Endothelial cell of umbilical vein (primary cell): ENCODE data around the gene C16orf78. TPM values are rescaled to one million over a fixed set of nuclear protein-coding genes. Genes with fewer than 3 reads are reported as not detected.

Source experiments
- BruUV-seq: library from RNA; stranded (reverse); fragments of 400-500 nt; replicated peaks from 2 replicates; lab custom pipeline; 2021; lab: Mats Ljungman, UMichigan
- CTCF ChIA-PET: fragments of 300-600, 350-600 bp; sonication (Branson Sonifier 250); formaldehyde crosslinking; loops from one replicate; lab custom pipeline; 2021; ENCODE audit warnings: antibody characterized with exemption, inconsistent platforms; lab: Charles Lee
- POLR2A ChIA-PET: fragments of 300-600, 350-600 bp; sonication (Branson Sonifier 250); formaldehyde crosslinking; loops from one replicate; lab custom pipeline; 2021; ENCODE audit warnings: antibody characterized with exemption, inconsistent platforms; lab: Charles Lee
- DNase-seq: peaks from one replicate; pipeline ENCODE4 v3.0.0-alpha.2; 2011; ENCODE audit warnings: low read depth, low spot score
- FAIRE-seq: peaks from 2 replicates; lab custom pipeline; 2011; peaks lifted over from hg19 to GRCh38; lab: Jason Lieb, UNC
- H2AFZ ChIP-seq: 2 replicates; pipeline ENCODE4 v1.6.0; 2012; ENCODE audit warnings: low read depth, low read length, control low read depth, inconsistent platforms
- H3K27ac ChIP-seq: 2 replicates; pipeline ENCODE4 v1.5.1; 2011; ENCODE audit warnings: low read depth, mild to moderate bottlenecking, control low read depth, low read length, moderate library complexity; ENCODE audit not compliant: insufficient read depth
- H3K27me3 ChIP-seq, 2 experiments: 2 replicates each; pipeline versions ENCODE4 v1.6.0 to v1.6.1; 2011; ENCODE audit warnings: low read length in 2 of 2, mixed read lengths in 1 of 2; ENCODE audit not compliant: control insufficient read depth in 2 of 2, insufficient read depth in 2 of 2
- H3K36me3 ChIP-seq, 2 experiments: 2 replicates in 1 of 2; 3 replicates in 1 of 2; pipeline ENCODE4 v1.5.1; 2011; ENCODE audit warnings: low read length in 2 of 2, mild to moderate bottlenecking in 1 of 2, moderate library complexity in 1 of 2; ENCODE audit not compliant: control insufficient read depth in 2 of 2, insufficient read depth in 2 of 2; ENCODE audit errors: extremely low read depth in 1 of 2
- H3K4me1 ChIP-seq: 3 replicates; pipeline ENCODE4 v1.5.1; 2011; ENCODE audit warnings: mild to moderate bottlenecking, low read length; ENCODE audit not compliant: control insufficient read depth, insufficient read depth; ENCODE audit errors: extremely low read depth
- H3K4me2 ChIP-seq: 2 replicates; pipeline ENCODE4 v1.6.1; 2011; ENCODE audit warnings: low read length, control low read depth, mixed read lengths; ENCODE audit not compliant: insufficient read depth
- H3K4me3 ChIP-seq, 3 experiments: fragments of 200-600 bp in 1 of 3; sonication (generic), shearing (Covaris generic) in 1 of 3; replicated peaks in 1 of 3; 2 replicates each; pipeline ENCODE4 v1.5.1; 2011 to 2016; ENCODE audit warnings: control low read depth in 3 of 3, low read length in 3 of 3, mild to moderate bottlenecking in 2 of 3, inconsistent platforms in 1 of 3, low read depth in 1 of 3, moderate library complexity in 1 of 3; ENCODE audit not compliant: insufficient read depth in 1 of 3
- H3K79me2 ChIP-seq: 2 replicates; pipeline ENCODE4 v1.6.0; 2012; ENCODE audit warnings: low read length, inconsistent platforms; ENCODE audit not compliant: control insufficient read depth, insufficient read depth
- H3K9ac ChIP-seq: replicated peaks from 2 replicates; pipeline ENCODE3; 2011; ENCODE audit warnings: low read length, control low read depth; ENCODE audit not compliant: insufficient read depth; ENCODE audit errors: extremely low read depth
- H3K9me1 ChIP-seq: replicated peaks from 3 replicates; pipeline ENCODE4 v1.6.0; 2011; ENCODE audit warnings: mild to moderate bottlenecking, low read length; ENCODE audit not compliant: control insufficient read depth, insufficient read depth; ENCODE audit errors: extremely low read depth
- H3K9me3 ChIP-seq: replicated peaks from 2 replicates; pipeline ENCODE4 v1.5.1; 2012; ENCODE audit warnings: low read length, inconsistent platforms; ENCODE audit not compliant: control insufficient read depth, insufficient read depth
- H4K20me1 ChIP-seq: replicated peaks from 2 replicates; pipeline ENCODE3; 2011; ENCODE audit warnings: mild to moderate bottlenecking, low read length; ENCODE audit not compliant: control insufficient read depth, insufficient read depth; ENCODE audit errors: extremely low read depth
- CTCF ChIP-seq, 2 donors: IDR thresholded peaks; 1 replicate in 1 of 2; 2 replicates in 1 of 2; pipeline ENCODE4 v1.5.1; 2011; ENCODE audit warnings: low read length in 2 of 2, mild to moderate bottlenecking in 2 of 2, moderate library complexity in 2 of 2, control low read depth in 1 of 2, inconsistent platforms in 1 of 2, low read depth in 1 of 2; ENCODE audit not compliant: insufficient read depth in 1 of 2; ENCODE audit errors: extremely low read depth in 1 of 2
- EZH2 ChIP-seq: IDR thresholded peaks from 2 replicates; pipeline ENCODE4 v1.6.1; 2012; ENCODE audit warnings: borderline replicate concordance, low read depth, mild to moderate bottlenecking, moderate library complexity, low read length, inconsistent platforms; ENCODE audit not compliant: severe bottlenecking
- GATA2 ChIP-seq: IDR thresholded peaks from 2 replicates; pipeline ENCODE4 v1.7.0; 2011; ENCODE audit warnings: low read depth, mild to moderate bottlenecking, moderate library complexity, mixed read lengths, low read length; ENCODE audit not compliant: insufficient read length, insufficient read depth
- JUN ChIP-seq: IDR thresholded peaks from 2 replicates; pipeline ENCODE4 v1.6.1; 2011; ENCODE audit warnings: borderline replicate concordance, low read depth; ENCODE audit not compliant: insufficient read length, insufficient read depth
- POLR2A ChIP-seq: IDR thresholded peaks from 2 replicates; pipeline ENCODE4 v1.6.1; 2012; ENCODE audit warnings: low read depth, mild to moderate bottlenecking, control low read depth, low read length
- POLR2AphosphoS5 ChIP-seq: IDR thresholded peaks from 2 replicates; pipeline ENCODE4 v1.6.1; 2012; ENCODE audit warnings: low read depth, mild to moderate bottlenecking, control low read depth, low read length, moderate library complexity; ENCODE audit not compliant: insufficient read depth
- dilution Hi-C: fragments of 300-500 bp; cut with MboI; formaldehyde crosslinking; loops from one replicate; pipeline ENCODE4 v1.15.0; 2019; ENCODE audit warnings: low sequenced_read_pairs; ENCODE audit not compliant: extremely low pct_ligation_motif_present
- intact Hi-C: fragments of 100-400 bp; cut with micrococcal nuclease; formaldehyde crosslinking; loops from one replicate; pipeline ENCODE4 v1.10.0; 2022
- polyA plus RNA-seq, 4 experiments: library from polyadenylated mRNA; depleted of rRNA in 3 of 4; stranded (reverse) in 3 of 4; unstranded in 1 of 4; fragments of >200 nt; gene quantifications; 2 replicates each; pipeline versions ENCODE4 v1.2.1 to v1.2.3, GENCODE V29; 2011 to 2012; ENCODE audit warnings: missing spikeins in 1 of 4
- total RNA-seq: library from RNA; stranded (reverse); gene quantifications from 2 replicates; pipeline ENCODE4 v1.2.3, GENCODE V29; 2021

Gene C16orf78
- total and polyA plus RNA-seq, 2 donors (not counting 3 experiments of a cell fraction or from before 2014, with no cell fraction given), result not detected

GRCh38 chr16:49345829-49346228, 27.8 kb upstream of the C16orf78 start:
- H4K20me1 ChIP-seq, result no peaks in the 10 kb centered on the region
- no peaks in the 10 kb centered on the region for H3K9me1 ChIP-seq
- H3K79me2 ChIP-seq, result no peaks in the 10 kb centered on the region
- intact Hi-C loops, result no loop called here
- no peak overlapping the region for H2AFZ ChIP-seq
- H3K27me3 ChIP-seq, result no peaks in the 10 kb centered on the region
- no TSS peak for BruUV-seq
- POLR2A ChIA-PET, result no interaction called here
- FAIRE-seq (no peak), DNase-seq (no peak)
- H3K27ac ChIP-seq, result no peak overlapping the region
- H3K4me3 ChIP-seq, result no peak overlapping the region
- no peaks in the 10 kb centered on the region for H3K36me3 ChIP-seq
- no peak overlapping the region for H3K9ac ChIP-seq
- no peaks in the 10 kb centered on the region for H3K4me1 ChIP-seq
- H3K4me2 ChIP-seq, result no peak overlapping the region
- no peaks in the 10 kb centered on the region for H3K9me3 ChIP-seq
- CTCF ChIA-PET, result interaction anchor here (1.7 kb wide), 1 partner anchor 659 kb away, joined by 6 read pairs; no protein-coding TSS in a partner anchor
- dilution Hi-C loops, result no loop called here
- TF ChIP-seq GATA2 (no peak), EZH2 (no peak), POLR2A (no peak), CTCF (IDR thresholded peaks at IDR 0.05; ENCODE audit: extremely low read depth in 1 of 2, insufficient read depth in 1 of 2, low read depth in 1 of 2, low read length in 2 of 2) (no peak), JUN (no peak)

GRCh38 chr16:49346459-49346858, 27.1 kb upstream of the C16orf78 start:
- Histone ChIP-seq H3K27me3 (no peaks in the 10 kb centered on the region), H3K9me3 (no peaks in the 10 kb centered on the region), H3K9me1 (no peaks in the 10 kb centered on the region), H4K20me1 (no peaks in the 10 kb centered on the region), H3K27ac (no peak overlapping the region), H3K9ac (no peak overlapping the region), H3K36me3 (no peaks in the 10 kb centered on the region), H3K4me1 (no peaks in the 10 kb centered on the region), H3K4me2 (no peak overlapping the region), H3K4me3 (no peak overlapping the region), H2AFZ (no peak overlapping the region), H3K79me2 (no peaks in the 10 kb centered on the region)
- POLR2A ChIA-PET, result no interaction called here
- intact Hi-C loops, result no loop called here
- no peak for TF ChIP-seq POLR2AphosphoS5
- no peak for TF ChIP-seq JUN
- TF ChIP-seq CTCF (IDR thresholded peaks at IDR 0.05; ENCODE audit: extremely low read depth in 1 of 2, insufficient read depth in 1 of 2, low read depth in 1 of 2, low read length in 2 of 2), result no peak
- TF ChIP-seq GATA2, result no peak
- dilution Hi-C loops, result no loop called here
- CTCF ChIA-PET, result interaction anchor here (1.7 kb wide), 1 partner anchor 659 kb away, joined by 6 read pairs; no protein-coding TSS in a partner anchor
- BruUV-seq, result no TSS peak
- no peak for FAIRE-seq
- no peak for DNase-seq
